Measurements from ENCODE around the gene LPCAT3. TPM values are rescaled to one million over a fixed set of nuclear protein-coding genes. Genes with fewer than 3 reads are reported as not detected.
"Not testable (repeated sequence)": the region's sequence is repeated elsewhere in the genome, so short reads cannot be mapped to it uniquely, and the experiment has no call there.

LPCAT3 gene
- total RNA-seq, 1 donor from 2014 or later, result 21.3 TPM

DNA sequence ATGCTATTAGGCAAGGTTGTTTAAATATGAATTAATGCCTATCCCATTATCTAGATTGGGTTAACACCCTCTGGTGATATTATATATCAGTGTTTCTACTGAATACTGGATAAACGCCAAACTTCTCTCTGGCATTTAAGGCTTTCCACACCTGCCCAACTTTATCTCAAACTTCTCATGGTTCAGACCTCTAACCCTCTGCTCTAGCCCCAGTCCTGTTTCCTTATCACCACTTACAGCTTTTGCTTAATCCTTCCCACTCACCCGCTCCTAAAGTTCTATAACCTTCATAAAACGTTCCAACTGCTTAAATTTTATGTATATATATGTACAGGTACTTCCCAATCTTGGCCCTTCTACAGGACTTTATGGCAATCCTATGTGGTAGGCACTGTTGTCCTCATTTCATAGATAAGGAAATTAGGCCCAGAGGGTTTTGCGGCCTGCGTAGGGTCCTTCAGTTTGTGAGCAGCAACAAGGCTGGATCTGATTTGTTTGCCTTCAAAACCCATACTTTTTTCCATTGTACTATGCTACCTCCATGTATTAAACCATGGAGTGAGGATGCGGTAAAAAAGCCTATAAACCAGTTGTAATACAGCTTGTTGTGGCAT lies 1.2 kb downstream of the LPCAT3 start:
- ATAC-seq (ENCODE audit: low read depth) (no peak), DNase-seq (no peak)
- ChIA-PET POLR2A (interaction anchor here (0.6 to 2.2 kb wide), 4 partner anchors 10 to 145 kb away, joined by 3 to 58 read pairs (median 4); partner anchors contain the start of genes C12orf57, RNU7-1 and SPSB2), CTCF (no interaction called here)
- Mint-ChIP-seq H3K36me3 (ENCODE audit: low read depth) (peaks cover 20% of the 10 kb centered on the region), H3K27me3 (no peaks in the 10 kb centered on the region), H3K9me3 (no peaks in the 10 kb centered on the region), H3K27ac (peak overlapping the region; percentile 77), H3K4me1 (peaks cover 20% of the 10 kb centered on the region), H3K4me3 (peak overlapping the region; percentile 87)
- intact Hi-C loops (cut with micrococcal nuclease), result loop anchor here (5.0 kb wide), 1 partner anchor 620 kb away; no protein-coding TSS in a partner anchor
- TF ChIP-seq, protein P1, sequence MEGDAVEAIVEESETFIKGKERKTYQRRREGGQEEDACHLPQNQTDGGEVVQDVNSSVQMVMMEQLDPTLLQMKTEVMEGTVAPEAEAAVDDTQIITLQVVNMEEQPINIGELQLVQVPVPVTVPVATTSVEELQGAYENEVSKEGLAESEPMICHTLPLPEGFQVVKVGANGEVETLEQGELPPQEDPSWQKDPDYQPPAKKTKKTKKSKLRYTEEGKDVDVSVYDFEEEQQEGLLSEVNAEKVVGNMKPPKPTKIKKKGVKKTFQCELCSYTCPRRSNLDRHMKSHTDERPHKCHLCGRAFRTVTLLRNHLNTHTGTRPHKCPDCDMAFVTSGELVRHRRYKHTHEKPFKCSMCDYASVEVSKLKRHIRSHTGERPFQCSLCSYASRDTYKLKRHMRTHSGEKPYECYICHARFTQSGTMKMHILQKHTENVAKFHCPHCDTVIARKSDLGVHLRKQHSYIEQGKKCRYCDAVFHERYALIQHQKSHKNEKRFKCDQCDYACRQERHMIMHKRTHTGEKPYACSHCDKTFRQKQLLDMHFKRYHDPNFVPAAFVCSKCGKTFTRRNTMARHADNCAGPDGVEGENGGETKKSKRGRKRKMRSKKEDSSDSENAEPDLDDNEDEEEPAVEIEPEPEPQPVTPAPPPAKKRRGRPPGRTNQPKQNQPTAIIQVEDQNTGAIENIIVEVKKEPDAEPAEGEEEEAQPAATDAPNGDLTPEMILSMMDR (IDR thresholded peaks at IDR 0.05), result no peak

DNA sequence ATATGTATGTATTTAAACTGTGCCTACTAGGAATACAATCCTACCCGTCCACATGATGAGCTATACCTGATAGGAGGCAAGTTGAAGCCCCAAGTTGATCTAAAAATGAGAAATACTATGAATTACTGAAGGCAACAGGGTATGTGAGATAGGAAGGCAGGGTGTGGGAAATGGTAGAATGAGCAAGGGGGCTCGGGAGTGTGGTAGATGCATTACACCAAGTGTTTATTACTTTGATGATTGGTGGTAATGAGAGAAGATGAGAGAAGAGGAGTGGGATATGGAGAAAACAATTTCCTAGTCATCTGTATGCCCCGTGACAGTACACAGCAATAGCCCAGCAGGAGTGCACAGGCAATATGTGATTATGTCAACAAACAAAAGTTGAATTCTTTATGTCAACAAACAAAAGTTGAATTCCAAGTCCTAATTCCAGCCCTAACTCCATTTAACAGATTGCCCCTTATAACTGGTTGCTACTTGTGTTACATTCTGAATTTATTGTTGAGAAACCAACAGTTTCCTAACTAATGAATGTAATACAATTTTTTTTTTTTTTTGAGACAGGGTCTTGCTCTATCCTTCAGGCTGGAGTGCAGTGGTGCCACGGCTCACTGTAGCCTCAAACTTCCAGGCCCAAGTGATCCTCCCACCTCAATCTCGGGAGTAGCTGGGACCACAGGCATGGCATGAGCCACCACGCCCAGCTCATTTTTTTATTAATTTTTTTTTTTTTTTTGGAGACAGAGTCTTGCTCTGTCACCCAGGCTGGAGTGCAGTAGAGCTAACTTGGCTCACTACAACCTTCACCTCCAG lies 2.5 kb downstream of the LPCAT3 start:
- TF ChIP-seq, protein P1 (IDR thresholded peaks at IDR 0.05), result no peak
- Mint-ChIP-seq H3K27ac (no peak overlapping the region), H3K4me3 (no peak overlapping the region), H3K9me3 (no peaks in the 10 kb centered on the region), H3K27me3 (no peaks in the 10 kb centered on the region), H3K4me1 (peaks cover 20% of the 10 kb centered on the region), H3K36me3 (ENCODE audit: low read depth) (peaks cover 23% of the 10 kb centered on the region)
- ChIA-PET POLR2A (interaction anchor here (0.6 kb wide), 1 partner anchor 72 kb away, joined by 3 read pairs; the partner anchor contains the start of genes C12orf57 and RNU7-1), CTCF (no interaction called here)
- ATAC-seq (ENCODE audit: low read depth) (no peak), DNase-seq (no peak)
- intact Hi-C loops (cut with micrococcal nuclease), result loop anchor here (5.0 kb wide), 1 partner anchor 622 kb away; no protein-coding TSS in a partner anchor

DNA sequence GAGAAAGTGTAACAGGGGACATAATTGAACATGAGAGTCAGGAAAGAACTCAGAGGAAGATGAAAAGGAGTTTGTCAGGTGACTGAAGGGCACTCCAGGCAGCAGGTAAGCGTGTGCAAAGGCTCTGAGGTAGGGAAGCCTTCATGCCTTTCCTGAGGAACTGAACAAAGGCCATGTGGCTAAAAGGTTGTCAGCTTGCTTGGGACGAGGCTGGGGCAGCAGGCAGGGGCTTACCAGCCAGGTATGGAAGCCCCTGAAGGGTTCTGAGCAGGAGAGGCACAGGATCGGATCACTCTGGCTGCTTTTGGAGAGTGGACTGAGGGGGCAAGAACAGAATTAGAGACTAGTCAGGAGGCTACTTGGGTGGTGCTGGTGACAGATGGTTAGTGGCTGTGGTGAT lies 5.2 kb downstream of the LPCAT3 start:
- TF ChIP-seq, protein P1 (IDR thresholded peaks at IDR 0.05), result no peak
- peaks cover 22% of the 10 kb centered on the region for H3K4me1 Mint-ChIP-seq
- ATAC-seq (ENCODE audit: low read depth) (no peak), DNase-seq (no peak)
- H3K27me3 Mint-ChIP-seq, result no peaks in the 10 kb centered on the region
- CTCF ChIA-PET, result no interaction called here
- no peaks in the 10 kb centered on the region for H3K9me3 Mint-ChIP-seq
- no peak overlapping the region for H3K27ac Mint-ChIP-seq
- H3K36me3 Mint-ChIP-seq (ENCODE audit: low read depth), result peaks cover 40% of the 10 kb centered on the region
- intact Hi-C loops (cut with micrococcal nuclease), result no loop called here
- H3K4me3 Mint-ChIP-seq, result no peak overlapping the region
- POLR2A ChIA-PET, result no interaction called here

DNA sequence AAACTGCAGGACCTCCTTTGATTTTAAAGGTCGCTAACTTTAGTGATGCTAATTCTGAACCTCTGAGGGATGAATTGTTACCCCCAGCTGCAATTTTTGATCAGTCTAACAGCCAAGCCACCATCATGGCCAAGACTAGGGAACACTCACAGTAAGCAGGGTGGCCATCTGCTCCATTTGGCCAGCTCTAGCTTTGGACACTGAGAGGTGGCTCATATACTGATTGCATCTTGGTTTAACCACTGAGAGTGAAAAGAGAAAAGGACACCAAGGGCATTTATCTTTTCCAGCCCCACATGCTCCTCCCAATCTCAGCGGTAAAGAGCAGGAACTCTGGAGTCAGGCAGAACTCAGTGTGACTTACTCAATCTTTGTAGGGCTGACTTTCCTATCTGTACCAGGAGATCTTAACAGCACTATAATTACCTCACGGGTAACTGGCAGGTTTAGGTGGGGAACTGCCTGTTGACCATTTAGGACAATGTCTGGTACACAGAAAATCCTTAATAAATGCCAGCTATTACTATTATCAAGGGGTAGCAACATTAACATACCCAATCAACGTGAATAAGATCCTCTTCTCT lies 6.2 kb downstream of the LPCAT3 start:
- Mint-ChIP-seq H3K36me3 (ENCODE audit: low read depth) (peaks cover 45% of the 10 kb centered on the region), H3K27ac (no peak overlapping the region), H3K27me3 (no peaks in the 10 kb centered on the region), H3K9me3 (no peaks in the 10 kb centered on the region), H3K4me3 (no peak overlapping the region), H3K4me1 (peaks cover 19% of the 10 kb centered on the region)
- no peak for DNase-seq
- TF ChIP-seq, protein P1 (IDR thresholded peaks at IDR 0.05), result no peak
- intact Hi-C loops (cut with micrococcal nuclease), result no loop called here
- no peak for ATAC-seq (ENCODE audit: low read depth)
- CTCF ChIA-PET, result no interaction called here
- POLR2A ChIA-PET, result interaction anchor here (0.5 kb wide), 1 partner anchor 1091 kb away, joined by 5 read pairs; no protein-coding TSS in a partner anchor

- H3K27me3 Mint-ChIP-seq; H3K27ac Mint-ChIP-seq; ATAC-seq (ENCODE audit: low read depth); H3K4me3 Mint-ChIP-seq; H3K9me3 Mint-ChIP-seq; CTCF ChIA-PET; intact Hi-C loops (cut with micrococcal nuclease); DNase-seq: not testable (repeated sequence)
- peaks cover 13% of the 10 kb centered on the region for H3K4me1 Mint-ChIP-seq
- POLR2A ChIA-PET, result interaction anchor here (0.5 kb wide), 1 partner anchor 1092 kb away, joined by 5 read pairs; no protein-coding TSS in a partner anchor
- peaks cover 49% of the 10 kb centered on the region for H3K36me3 Mint-ChIP-seq (ENCODE audit: low read depth)
Measured at GRCh38 chr12:7011398-7011797, 6.9 kb downstream of the LPCAT3 start.
